Measurements from ENCODE around the gene LIN7C.

LIN7C gene

GRCh38 chr11:27477831-27478230, 28.7 kb downstream of the LIN7C start:
- TF ChIP-seq, protein P1, sequence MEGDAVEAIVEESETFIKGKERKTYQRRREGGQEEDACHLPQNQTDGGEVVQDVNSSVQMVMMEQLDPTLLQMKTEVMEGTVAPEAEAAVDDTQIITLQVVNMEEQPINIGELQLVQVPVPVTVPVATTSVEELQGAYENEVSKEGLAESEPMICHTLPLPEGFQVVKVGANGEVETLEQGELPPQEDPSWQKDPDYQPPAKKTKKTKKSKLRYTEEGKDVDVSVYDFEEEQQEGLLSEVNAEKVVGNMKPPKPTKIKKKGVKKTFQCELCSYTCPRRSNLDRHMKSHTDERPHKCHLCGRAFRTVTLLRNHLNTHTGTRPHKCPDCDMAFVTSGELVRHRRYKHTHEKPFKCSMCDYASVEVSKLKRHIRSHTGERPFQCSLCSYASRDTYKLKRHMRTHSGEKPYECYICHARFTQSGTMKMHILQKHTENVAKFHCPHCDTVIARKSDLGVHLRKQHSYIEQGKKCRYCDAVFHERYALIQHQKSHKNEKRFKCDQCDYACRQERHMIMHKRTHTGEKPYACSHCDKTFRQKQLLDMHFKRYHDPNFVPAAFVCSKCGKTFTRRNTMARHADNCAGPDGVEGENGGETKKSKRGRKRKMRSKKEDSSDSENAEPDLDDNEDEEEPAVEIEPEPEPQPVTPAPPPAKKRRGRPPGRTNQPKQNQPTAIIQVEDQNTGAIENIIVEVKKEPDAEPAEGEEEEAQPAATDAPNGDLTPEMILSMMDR (IDR thresholded peaks at IDR 0.05): no peak
- peaks cover 11% of the 10 kb centered on the region for H3K27me3 ChIP-seq
- H3K9me3 ChIP-seq: no peaks in the 10 kb centered on the region
- no peak overlapping the region for H3K4me3 ChIP-seq (ENCODE audit: low read depth in 1 of 2, low read length in 1 of 2)
- no peak overlapping the region for H3K27ac ChIP-seq
- peaks cover 0 to 2% of the 10 kb centered on the region in 2 experiments for H3K4me1 ChIP-seq (ENCODE audit: control insufficient read depth in 1 of 2, insufficient read depth in 1 of 2, low read depth in 1 of 2, low read length in 1 of 2)
- H3K36me3 ChIP-seq: no peaks in the 10 kb centered on the region

DNA sequence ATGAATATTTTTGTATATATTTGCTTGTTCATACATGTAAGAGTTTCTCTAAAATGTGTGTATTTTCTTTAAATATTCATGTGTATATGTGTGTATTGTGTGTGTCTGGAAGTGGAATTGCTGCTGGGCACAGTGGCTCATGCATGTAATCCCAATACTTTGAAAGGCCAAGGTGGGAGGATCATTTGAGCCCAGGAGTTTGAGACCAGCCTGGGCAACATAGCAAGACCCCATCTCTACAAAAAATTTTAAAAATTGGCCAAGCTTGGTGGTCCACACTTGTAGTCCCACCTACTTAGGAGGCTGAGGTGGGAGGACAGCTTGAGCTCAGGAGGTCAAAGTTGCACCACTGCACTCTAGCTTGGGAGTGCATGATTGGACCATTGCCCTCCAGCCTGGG, 29.3 kb downstream of the LIN7C start:
- Histone ChIP-seq H3K4me3 (ENCODE audit: low read depth in 1 of 2, low read length in 1 of 2) (no peak overlapping the region), H3K27ac (no peak overlapping the region), H3K27me3 (peaks cover 16% of the 10 kb centered on the region), H3K36me3 (no peaks in the 10 kb centered on the region), H3K9me3 (no peaks in the 10 kb centered on the region), H3K4me1 (ENCODE audit: control insufficient read depth in 1 of 2, insufficient read depth in 1 of 2, low read depth in 1 of 2, low read length in 1 of 2) (peaks cover 5 to 7% of the 10 kb centered on the region in 2 experiments)
- TF ChIP-seq, protein P1 (IDR thresholded peaks at IDR 0.05): no peak

GRCh38 chr11:27475622-27476021, 30.9 kb downstream of the LIN7C start:
- no peaks in the 10 kb centered on the region for H3K36me3 ChIP-seq
- TF ChIP-seq, protein P1 (IDR thresholded peaks at IDR 0.05): no peak
- H3K27ac ChIP-seq: no peak overlapping the region
- peaks cover 14 to 24% of the 10 kb centered on the region in 2 experiments for H3K4me1 ChIP-seq (ENCODE audit: control insufficient read depth in 1 of 2, insufficient read depth in 1 of 2, low read depth in 1 of 2, low read length in 1 of 2)
- H3K27me3 ChIP-seq: peaks cover 33% of the 10 kb centered on the region
- no peak overlapping the region for H3K4me3 ChIP-seq (ENCODE audit: low read depth in 1 of 2, low read length in 1 of 2)
- H3K9me3 ChIP-seq: no peaks in the 10 kb centered on the region

DNA sequence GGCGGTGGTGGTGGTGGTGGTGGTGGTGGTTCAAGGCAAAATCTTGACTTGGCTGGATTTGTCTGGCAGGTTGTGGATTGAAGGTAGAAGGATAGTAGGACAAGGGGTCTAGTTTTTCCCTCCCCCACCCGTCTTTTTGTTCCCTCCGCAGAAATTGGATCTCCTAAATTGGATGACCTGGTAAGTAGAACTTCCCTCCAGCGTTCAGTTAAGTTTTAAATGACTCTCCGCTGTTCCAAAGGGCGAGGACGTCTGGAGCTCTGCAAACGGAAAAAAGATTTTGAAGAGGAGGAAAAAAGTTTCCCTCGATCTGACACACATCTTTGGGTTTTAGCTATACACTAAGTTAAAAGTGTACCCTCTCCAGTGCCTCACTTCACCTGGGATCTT, 33.6 kb downstream of the LIN7C start:
- Histone ChIP-seq H3K27me3 (peaks cover 45% of the 10 kb centered on the region), H3K4me1 (ENCODE audit: control insufficient read depth in 1 of 2, insufficient read depth in 1 of 2, low read depth in 1 of 2, low read length in 1 of 2) (peaks cover 14 to 24% of the 10 kb centered on the region in 2 experiments), H3K36me3 (no peaks in the 10 kb centered on the region), H3K4me3 (ENCODE audit: low read depth in 1 of 2, low read length in 1 of 2) (peak overlapping the region in 1 of 2 experiments; percentile 58), H3K9me3 (no peaks in the 10 kb centered on the region), H3K27ac (no peak overlapping the region)
- TF ChIP-seq, protein P1 (IDR thresholded peaks at IDR 0.05): no peak

DNA sequence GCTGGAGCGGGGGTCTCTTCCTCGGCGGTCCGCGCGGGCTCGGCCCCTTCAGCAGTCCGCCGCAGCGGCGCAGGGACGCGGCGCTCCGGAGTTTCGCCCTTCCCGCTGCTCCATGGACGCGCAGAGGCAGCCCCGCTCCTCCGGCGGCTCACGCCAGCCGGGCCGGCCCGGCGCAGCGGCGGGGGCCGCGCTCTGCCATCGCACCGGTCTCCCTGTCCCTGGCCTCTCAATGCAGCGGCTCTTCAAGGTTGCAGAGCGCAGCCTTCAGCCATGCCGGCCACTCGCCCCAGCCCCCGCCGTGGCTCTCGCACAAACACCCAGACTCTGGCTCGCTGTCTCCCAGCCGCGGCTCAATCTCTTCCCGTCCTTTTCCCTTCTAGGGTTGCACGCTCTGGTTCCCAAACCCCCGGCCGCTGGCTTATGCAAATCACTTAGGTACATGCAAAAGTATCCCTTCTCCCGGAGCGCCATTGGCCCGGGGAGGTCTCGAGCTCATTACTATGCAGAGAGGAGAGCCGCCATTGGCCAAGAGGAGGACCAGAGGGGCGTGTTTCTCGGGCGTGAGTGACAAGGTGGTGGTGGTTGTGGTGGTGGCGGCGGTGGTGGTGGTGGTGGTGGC, 34.1 kb downstream of the LIN7C start, which contains the start of gene LGR4:
TSS of gene LGR4 (minus strand) at position 393 of the 619 bp plus-strand sequence. CDS start 488 bp downstream, outside the sequence.
- no peak within 1 kb of the TSS for H3K27ac ChIP-seq

More for the DNA sequence above, 34.1 kb downstream of the LIN7C start, which contains the start of gene LGR4:
- H3K9me3 ChIP-seq: no peaks in the 10 kb centered on the region
- H3K27me3 ChIP-seq: peaks cover 45% of the 10 kb centered on the region
- TF ChIP-seq, protein P1 (IDR thresholded peaks at IDR 0.05): no peak
- H3K4me1 ChIP-seq (ENCODE audit: control insufficient read depth in 1 of 2, insufficient read depth in 1 of 2, low read depth in 1 of 2, low read length in 1 of 2): peaks cover 14 to 24% of the 10 kb centered on the region in 2 experiments
- no peaks in the 10 kb centered on the region for H3K36me3 ChIP-seq
- H3K4me3 ChIP-seq (ENCODE audit: low read depth in 1 of 2, low read length in 1 of 2): peak within 1 kb of the TSS; percentile 52 to 58

Measured in neutrophil (primary cell).